ENCODE data around the gene PTPMT1. TPM values are rescaled to one million over a fixed set of nuclear protein-coding genes. Genes with fewer than 3 reads are reported as not detected.
"Not testable (repeated sequence)": the region's sequence is repeated elsewhere in the genome, so short reads cannot be mapped to it uniquely, and the experiment has no call there.

PTPMT1 gene
- total RNA-seq, 1 experiment from 2014 or later = 193 TPM

GRCh38 chr11:47546274-47546673 is 19.1 kb upstream of the PTPMT1 start:
- not testable (repeated sequence) for DNase-seq (ENCODE audit: low spot score)

GRCh38 chr11:47550288-47551047 is 14.9 kb upstream of the PTPMT1 start:
- DNase-seq (ENCODE audit: low spot score) = no peak

GRCh38 chr11:47551086-47551485 is 14.3 kb upstream of the PTPMT1 start:
- DNase-seq (ENCODE audit: low spot score) = peak; percentile 58

- DNase-seq (ENCODE audit: low spot score) = peak; percentile 76
These were observed 13.3 kb upstream of the PTPMT1 start for GRCh38 chr11:47552056-47552565.

- DNase-seq (ENCODE audit: low spot score) = peak; percentile 95
These were observed 12.6 kb upstream of the PTPMT1 start, which contains the start of gene CELF1 for GRCh38 chr11:47552566-47553405. Gene CELF1 (minus strand): TSS chr11:47553132. CDS start chr11:47499523, 53,609 bp downstream.

- no peak for DNase-seq (ENCODE audit: low spot score)
These were observed 12.0 kb upstream of the PTPMT1 start for GRCh38 chr11:47553406-47553743.

- DNase-seq (ENCODE audit: low spot score) = not testable (repeated sequence)
These were observed 8.4 kb upstream of the PTPMT1 start for GRCh38 chr11:47557004-47557403.

- DNase-seq (ENCODE audit: low spot score) = no peak
These were observed 6.7 kb upstream of the PTPMT1 start for GRCh38 chr11:47558695-47559094.

- DNase-seq (ENCODE audit: low spot score) = no peak
These were observed 5.0 kb upstream of the PTPMT1 start for GRCh38 chr11:47560426-47560825.

GRCh38 chr11:47562393-47562792 is 3.0 kb upstream of the PTPMT1 start:
- not testable (repeated sequence) for DNase-seq (ENCODE audit: low spot score)

GRCh38 chr11:47564366-47564765 is 1.0 kb upstream of the PTPMT1 start:
- not testable (repeated sequence) for DNase-seq (ENCODE audit: low spot score)

GRCh38 chr11:47564933-47565339 is 463 bp upstream of the PTPMT1 start:
- DNase-seq (ENCODE audit: low spot score) = no peak

GRCh38 chr11:47566149-47566698 is 825 bp downstream of the PTPMT1 start:
- no peak for DNase-seq (ENCODE audit: low spot score)

- DNase-seq (ENCODE audit: low spot score) = no peak
These were observed 4.2 kb downstream of the PTPMT1 start for GRCh38 chr11:47569646-47570045.

- no peak for DNase-seq (ENCODE audit: low spot score)
These were observed 5.4 kb downstream of the PTPMT1 start for GRCh38 chr11:47570651-47571356.

- DNase-seq (ENCODE audit: low spot score) = no peak
These were observed 5.9 kb downstream of the PTPMT1 start for GRCh38 chr11:47571357-47571729.

GRCh38 chr11:47571895-47572294 is 6.5 kb downstream of the PTPMT1 start:
- no peak for DNase-seq (ENCODE audit: low spot score)

- no peak for DNase-seq (ENCODE audit: low spot score)
These were observed 7.4 kb downstream of the PTPMT1 start for GRCh38 chr11:47572715-47573255.

GRCh38 chr11:47573321-47573720 is 7.9 kb downstream of the PTPMT1 start:
- no peak for DNase-seq (ENCODE audit: low spot score)

- DNase-seq (ENCODE audit: low spot score) = no peak
These were observed 12.2 kb downstream of the PTPMT1 start for GRCh38 chr11:47577460-47578041.

Data from HT-29 (cell line).